Measurements from ENCODE around the gene INPP5A.

INPP5A gene

DNA sequence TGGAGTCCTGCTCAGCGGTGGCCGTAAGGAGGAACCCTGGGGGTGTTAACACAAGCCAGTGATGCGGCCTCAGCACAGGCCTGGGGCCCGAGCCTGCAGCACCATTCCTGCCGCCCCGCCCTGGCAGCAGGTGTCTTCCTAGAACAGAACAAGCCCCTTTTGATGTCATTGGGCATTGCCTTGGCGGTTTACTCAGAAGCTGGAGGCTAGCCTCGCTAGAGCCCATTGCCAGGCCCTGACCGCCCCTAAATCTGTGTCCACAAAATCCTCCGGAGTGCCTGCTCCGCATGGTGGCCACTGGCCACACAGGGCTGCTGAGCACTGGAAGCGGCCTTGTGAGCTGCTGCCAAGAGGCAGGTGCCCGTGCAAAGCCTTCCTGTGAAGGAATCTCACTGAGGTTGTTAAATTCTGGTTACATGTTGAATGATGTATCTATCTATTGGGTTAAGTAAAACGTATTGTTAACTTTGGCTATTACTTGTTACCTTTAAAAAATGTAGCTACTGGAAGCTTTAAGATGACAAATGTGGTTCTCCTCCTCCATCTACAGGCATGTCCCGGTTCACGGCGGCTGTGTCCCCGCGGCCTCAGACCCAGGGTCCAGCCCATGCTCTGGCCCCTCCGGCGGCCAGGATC, 1.2 kb upstream of the INPP5A start:
- no peak for DNase-seq

DNA sequence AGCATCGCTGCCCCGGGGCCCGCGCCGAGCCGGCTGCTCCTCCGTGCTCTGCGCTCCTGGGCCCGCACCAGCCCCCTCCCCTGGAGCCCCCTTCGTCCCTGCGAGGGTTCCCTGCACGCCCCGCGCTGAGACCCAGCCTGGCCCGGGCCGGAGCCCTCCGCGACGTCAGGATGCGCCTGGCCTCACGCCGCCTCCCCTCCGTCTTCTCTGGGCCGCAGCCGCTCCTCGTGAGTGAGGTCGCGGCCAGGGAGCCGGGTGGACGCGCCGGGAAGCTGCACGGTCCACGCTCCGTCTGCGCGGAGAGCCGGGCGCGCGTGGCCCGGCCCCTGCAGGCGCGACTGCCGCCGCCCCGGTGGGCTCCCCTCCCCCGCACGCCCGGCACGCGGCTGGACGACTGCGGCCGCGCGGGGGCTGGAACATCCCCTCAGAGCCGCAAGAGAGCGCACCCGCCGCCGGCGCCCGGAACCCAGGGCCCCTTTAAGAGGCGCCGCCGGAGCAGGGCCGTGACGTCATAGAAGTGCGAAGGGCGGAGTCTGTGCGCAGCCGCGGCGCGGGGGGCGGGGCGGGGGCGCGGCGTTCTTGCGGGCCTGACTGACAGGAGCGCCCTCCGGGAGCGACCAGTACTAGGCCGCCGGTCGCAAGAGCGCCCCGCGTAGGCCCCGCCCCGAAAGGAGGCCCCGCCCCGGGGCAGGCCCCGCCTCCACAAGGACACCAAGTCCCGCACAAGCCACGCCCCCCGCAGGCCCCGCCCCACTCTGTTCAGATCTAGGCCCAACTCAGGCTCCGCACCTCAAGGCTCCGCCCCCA, 507 bp upstream of the INPP5A start:
- DNase-seq, result peak; percentile 98

DNA sequence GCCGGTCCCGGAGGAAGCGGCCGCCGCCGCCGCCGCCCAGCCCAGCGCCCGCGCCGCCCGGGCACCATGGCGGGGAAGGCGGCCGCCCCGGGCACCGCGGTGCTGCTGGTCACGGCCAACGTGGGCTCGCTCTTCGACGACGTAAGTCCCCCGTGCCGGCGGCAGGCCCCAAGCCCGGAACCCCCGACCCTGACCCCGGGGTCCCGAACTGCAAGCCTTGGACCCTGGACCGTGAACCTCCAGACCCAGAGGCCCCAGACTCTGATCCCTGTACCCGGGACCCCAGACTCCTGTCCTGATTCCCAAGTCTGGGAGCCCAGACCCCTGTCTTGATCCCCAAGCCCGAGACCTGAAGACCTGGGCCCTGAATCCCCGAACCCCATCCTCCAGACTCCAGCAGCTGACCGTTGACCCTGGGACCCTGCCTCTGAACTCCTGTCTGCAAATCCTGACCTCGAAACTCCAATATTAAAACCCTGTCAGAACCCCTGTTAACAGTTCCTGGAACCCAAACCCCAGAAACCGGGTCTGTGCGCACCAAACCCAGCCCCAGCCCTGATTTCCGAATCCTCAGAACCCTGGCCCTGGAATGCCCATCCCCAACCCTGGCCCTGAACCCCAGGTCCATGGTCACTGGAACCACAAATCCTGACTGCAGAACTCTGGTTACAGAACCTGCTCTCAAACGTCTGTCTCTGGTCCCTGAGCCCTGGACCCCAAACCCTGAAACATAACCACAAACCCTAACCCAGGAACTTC, 623 bp downstream of the INPP5A start:
- DNase-seq, result no peak

DNA sequence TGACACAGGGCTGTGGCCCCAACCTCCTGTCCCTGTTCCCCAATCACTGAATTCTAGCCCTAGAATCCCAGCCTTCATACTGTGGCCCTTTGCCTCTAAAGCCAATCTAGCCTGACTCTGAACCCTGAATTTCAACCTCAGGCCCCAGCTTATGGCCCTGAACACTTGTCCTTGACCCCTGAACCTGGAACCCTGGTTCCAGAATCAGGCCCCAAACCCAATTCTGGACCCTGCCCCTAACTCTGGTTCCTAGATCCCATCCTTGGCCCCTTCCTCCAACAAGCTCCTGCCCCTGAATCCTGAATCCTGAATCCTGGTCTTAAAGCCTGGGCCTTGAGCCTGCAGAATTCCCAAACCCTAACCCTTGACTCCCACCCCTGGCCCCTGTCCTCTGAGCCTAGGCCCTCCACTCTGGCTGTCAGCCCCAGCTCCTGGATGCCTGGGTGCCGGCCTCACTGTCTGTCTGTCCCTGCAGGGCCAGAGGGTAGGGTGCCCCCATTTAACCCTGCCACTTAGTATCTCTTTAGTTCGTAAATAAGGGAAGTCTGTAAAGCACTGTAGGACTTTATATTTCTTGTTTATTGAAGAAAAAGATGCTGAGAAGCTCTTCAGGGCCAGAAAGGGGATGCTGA, 1.3 kb downstream of the INPP5A start:
- DNase-seq, result no peak

DNA sequence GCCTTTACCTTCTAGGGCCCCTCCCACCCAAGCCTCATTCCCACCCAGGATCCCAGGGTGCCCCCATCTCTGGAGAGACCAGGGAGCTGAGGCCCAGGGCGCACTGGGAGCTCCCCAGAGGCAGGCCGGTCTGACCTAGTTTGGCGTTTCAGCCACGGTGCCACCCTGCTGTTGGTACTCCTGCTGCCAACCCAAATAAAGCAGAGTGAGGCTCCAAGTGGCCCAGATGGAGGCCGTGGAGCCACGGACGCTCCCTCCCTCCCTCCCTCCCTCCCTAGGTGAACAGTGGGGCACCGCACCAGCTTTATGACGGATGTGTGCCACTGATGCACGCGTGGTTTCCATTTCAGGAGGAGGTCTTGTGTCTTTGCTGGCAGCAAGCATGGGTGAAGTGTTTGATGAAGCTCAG, 1.8 kb downstream of the INPP5A start:
- DNase-seq, result no peak

DNA sequence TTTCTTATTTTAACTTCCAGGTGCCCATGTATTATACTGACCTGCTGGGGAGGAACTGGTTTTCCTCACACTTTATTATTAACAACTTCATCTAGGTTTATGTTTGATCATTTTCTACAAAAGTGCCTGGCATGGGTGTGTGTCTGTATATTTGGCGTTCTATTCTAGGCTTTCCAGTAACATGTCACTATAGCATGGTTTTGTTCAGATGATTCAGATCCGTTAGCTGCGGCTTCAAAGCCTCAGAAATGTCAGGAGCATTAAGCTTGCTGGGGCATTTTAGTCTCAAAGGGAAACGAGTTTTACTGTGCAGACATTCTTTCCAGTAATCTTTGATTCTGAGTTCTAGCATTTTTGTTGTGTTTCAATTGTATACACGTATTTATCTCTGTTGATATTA, 2.3 kb downstream of the INPP5A start:
- DNase-seq, result no peak

DNA sequence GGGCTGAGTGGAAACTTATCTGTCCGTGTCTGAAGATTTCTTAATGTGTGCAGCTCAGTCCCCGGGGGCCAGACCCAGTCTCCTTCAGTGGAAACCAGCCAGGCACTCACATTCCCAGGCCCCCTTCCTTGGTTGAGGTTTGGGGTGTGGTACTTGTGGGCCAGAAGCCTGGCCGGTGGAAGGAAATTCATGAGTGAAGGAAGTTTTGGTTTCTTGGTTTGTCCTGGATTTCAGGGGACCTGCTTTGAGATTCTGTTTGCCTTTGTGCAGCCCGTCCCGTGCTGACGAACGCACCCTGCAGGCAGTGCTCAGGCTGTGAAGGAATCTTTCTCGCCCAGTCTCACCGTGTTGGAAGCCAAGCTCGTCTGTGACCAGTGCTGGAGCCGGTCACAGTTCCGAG, 2.9 kb downstream of the INPP5A start:
- no peak for DNase-seq

DNA sequence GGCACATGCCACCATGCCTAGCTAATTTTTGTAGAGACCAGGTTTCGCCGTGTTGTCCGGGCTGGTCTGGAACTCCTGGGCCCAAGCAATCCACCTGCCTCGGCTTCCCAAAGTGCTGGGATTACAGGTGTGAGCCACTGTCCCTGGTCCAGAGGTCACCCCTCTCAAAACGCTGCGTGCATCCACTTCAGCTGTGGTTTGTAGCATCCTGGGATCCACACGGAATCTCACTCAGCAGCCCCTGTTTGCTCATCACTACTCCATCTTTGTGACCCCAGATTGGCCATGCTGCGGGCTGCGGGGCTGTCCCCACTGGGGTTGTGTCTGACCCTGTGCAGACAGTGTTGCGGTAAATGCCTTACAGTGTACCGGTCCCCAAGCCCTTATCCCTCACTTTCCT, 3.5 kb downstream of the INPP5A start:
- no peak for DNase-seq

DNA sequence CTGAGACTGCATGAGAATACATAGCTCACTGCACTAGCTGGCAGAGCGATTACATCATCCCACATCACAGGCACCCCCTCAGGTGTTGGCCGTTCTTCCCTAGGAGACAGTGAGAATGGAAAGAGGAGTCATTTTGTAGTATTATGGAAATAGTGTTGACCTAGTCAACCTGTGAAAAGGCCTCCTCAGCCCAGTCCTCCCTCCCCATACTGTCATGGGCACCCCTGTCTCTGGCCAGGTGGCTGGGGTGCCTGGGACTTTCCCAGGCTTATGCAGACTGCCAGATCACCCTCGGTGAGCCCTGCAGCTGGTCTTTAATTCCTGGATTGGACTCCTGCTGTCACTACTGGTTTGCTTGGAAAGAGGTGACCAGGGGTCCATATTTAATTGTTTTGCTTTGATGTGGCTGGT, 4.0 kb downstream of the INPP5A start:
- no peak for DNase-seq

DNA sequence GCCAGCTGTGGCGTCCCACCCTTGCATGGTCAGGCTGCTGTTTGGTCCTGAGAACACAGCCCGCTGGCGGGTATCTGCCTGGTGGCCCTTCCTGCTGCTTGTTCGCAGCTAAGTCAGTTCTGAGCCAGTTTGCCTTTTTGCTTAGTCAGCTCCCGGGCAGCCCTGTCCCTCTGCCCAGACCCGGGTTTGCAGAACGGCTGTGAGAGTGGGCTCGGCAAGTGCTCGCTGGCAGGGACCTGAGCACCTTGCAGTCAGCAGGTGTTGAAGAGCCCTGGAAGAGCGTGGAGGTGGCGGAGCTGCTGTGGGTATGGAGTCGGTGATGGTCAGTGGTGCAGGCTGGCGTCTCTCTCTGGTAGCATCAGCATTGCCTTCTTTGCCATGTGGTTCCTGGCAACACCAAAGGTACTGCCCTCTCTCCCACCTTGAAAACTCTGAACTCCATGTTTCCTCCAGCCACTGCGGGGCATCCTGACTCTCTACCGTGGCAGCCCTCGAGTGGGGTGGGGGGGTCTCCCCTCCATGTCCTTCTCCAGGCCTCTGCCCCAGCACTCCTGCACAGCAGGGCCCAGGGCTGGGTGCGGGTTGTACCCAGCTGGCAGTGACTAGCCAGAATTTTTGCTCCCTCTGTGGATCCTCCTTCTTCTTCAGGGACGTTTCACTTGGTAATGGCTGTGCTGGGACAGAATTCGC, 4.6 kb downstream of the INPP5A start:
- no peak for DNase-seq

DNA sequence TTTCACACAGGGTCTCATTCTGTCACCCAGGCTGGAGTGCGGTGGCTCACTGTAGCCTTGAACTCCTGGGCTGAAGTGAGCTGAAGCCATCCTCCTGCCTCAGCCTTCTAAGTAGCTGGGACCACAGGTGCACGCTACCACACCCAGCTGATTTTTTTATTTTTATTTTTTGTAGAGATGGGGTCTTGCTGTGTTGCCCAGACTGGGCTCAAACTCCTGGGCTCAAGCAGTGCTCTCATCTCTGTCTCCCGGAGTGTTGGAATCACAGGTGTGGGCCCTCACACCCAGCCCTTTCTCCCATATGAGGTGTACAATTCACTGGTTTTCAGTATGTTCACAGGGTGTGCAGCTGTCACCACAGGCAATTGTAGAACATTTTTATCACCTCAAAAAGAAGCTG, 5.2 kb downstream of the INPP5A start:
- DNase-seq, result no peak

DNA sequence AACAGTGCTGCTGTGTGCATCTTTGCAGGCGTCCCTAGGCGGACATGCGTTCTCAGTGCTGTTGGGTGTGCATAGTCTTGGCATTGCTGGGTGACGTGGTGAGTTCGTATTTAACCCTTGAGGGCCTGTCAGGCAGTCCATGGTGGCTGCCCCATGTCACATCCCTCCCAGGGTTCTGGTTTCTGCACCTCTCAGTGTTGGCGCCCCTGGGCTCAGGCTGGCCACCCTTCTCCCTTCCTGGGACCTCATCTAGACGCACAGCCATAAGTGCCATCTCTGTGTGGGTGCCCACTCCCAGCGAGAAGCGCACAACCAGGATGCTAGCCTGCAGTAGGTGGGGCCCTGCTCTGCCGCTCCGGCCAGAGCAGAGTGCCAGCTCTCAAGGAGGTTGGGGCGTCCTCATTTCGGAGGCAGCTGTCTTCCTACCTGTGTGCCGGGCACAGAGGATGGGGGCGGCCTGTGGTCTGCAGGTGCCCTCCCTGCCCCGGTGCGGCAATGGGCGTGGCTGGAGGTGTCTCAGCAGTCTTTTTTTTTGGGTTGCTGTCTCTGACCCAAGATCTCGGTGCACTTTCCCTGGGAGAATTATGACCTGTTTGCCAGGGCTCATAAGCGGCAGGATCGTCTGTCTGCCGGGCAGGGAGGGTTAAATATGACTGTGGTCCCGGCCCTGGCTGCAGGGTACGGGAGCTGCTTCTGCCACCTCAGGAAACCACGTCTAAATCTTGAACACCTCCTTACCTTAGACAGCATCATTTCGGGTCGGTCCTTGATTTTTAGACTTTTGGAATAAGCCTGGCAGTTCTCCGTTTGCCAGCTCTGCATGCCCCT, 6.5 kb downstream of the INPP5A start:
- no peak for DNase-seq

DNA sequence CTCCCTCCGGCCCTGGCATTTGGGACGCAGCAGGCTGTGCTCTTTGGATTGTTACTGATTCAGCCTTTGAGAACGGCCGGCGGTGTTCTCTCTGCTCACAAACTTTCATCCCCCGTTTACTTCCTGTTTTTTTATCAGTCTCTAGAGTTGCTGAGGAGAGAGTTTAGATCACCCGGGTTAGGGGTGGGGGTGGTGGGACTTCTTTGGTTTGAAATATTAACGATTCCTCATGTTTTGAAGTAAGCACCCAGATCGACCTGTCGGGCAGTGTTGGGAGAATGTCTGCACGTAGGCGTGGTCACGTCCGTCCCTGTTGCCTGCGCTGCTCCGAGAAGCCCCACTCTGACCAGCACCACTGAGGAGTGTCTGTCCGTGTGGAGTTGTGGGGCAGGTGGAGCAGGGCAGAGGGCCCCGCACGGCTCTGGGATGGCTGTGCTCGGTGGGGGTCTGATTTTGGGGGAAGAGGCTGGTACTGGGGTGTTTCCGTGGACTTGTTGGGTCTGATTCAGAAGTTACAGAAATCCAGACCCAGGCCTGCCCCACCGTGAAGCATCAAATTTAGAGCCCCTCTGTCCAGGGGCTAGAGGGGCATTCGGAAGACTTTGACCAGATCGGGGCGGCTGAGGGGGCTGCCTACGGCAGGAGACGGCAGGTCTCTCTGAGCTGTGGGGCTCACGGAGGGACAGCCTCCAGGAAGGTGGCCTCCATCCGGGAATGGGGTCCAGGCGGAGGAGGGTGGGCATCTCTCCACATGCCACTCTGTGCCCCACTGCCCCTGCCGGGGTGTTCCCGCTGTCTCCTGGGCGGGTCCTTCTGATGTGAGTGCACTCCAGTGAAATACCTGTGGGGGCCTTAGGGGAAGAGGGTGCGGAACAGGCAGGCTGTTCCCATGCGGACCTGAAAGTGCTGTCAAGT, 7.4 kb downstream of the INPP5A start:
- no peak for DNase-seq

DNA sequence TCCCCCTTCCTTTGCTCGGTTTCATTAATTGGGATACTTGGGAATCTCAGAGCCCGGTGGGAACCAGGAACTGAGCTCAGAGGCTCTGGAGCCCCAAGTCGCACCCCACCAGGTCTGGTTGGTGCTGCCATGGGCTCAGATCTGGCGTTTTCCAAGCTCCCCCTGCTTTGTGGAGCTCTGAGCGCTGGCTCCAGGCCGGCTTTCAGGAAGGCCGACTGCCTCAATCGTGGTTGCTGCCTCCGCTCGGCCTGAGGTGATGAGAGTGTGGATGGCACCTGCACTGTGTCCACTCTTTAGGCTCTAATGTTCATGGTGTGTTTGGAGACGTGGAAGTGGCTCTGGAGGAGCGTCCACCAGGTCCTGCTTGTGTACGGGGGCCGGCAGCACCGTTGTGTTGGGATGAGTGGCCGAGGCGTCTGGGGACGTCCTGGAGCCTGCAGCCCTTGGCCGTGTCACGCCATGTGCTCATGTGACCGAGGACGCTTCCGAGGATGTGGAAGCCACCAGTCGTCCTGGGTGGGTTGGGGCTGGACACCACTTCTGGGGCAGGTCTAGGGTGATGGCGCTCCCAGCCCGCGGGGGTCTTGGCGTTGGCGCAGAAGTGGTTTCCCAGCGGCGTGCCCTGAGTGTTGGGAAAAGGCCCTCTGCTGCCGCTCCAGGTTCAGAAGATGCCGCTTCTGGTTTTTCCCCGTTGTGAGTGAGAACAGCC, 8.2 kb downstream of the INPP5A start:
- DNase-seq, result no peak

DNA sequence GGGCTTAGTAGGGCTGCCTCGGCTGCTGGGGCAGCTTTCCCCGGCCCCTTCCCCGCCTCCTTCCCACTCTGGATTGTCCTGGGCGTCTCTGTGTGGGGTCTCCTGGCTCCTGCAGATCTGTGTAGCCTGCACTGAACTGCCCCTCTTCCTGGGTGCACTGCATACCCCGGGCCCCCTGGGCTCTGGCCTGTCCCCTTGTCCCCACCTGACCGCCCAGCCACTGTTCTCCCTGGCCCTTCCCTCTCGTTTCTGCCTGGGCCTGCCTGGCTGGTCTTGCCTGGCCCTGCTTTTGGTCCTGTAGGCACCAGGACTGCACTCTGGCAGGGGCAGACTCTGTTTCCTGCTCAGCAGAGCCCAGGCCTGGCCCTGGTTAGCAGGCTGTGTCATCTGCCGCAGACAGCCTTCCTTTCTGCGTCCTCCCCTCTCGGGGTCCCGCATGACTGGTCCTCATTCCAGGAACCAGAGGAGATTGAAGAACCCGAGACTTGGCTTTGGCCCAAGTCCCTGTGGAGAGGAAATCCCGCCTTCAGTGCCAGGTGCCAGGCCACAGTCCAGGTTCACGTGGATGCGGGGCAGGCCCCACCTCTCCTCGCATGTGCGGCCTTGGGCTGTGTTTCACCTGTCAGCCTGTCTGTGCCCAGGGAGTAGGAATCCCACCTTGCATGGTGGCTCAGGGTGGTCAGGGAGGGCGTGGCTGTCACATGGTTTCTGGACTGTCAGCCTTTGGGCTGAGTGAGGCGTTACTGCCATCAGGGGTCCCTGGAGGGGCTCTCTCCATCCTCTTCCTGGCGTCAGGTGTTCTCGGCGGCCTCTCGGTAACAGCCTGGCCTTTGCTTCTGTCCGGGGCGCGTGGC, 9.2 kb downstream of the INPP5A start:
- DNase-seq, result peak; percentile 29

DNA sequence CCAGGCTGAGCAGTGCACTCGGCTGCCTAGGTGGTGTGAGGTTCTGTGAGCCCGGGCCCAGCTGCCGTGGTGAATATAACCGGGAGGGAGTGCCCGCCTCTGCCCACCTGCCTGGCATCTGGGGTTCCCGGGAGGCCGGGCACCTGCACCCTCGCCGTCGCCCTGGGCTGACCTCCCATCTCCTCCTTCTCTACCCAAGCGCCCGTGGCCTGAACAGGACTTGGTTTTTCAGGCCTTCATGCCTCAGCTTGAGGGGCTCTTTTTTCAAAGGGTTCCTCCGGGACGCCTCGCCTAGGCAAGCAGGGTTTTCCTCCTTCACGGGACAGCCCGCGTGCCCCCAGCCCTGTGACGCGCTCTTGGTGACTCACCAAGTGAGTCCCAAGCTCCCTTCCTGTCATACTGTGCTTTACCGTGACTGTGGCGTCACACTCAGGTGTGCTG, 9.9 kb downstream of the INPP5A start:
- DNase-seq, result no peak

DNA sequence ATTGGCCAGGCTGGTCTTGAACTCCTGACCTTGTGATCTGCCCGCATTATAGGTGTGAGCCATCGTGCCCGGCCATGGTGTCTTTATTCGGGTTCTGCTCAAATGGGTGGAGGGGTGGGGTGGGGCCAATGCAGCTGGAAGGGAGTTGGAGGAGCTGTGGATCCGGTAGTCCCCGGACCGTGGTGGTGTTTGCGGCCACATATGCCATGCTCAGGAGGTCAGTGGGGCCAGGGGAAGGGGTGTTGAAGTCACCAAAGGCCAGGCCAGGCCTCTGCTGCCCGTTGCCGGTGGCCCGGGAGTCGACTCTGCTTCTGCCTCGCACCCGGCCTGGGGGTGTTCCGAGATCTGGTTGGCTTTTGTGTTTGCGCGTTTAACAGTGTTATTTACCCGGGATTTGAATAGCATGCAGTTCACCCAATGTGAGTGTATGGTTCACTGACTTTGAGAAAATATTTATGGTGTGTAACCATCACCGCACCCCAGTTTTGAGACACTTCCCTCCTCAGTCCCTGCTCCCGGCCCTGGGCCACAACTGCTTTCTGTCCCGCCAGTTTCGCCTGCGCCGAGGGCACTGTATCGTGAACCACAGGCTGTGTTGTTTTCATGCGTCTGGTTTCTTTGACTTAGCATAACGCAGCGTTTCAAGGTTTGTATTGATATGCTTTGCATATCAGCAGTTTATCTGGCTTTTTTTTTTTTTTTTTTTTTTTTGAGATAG, 10.7 kb downstream of the INPP5A start:
- DNase-seq, result peak; percentile 53

DNA sequence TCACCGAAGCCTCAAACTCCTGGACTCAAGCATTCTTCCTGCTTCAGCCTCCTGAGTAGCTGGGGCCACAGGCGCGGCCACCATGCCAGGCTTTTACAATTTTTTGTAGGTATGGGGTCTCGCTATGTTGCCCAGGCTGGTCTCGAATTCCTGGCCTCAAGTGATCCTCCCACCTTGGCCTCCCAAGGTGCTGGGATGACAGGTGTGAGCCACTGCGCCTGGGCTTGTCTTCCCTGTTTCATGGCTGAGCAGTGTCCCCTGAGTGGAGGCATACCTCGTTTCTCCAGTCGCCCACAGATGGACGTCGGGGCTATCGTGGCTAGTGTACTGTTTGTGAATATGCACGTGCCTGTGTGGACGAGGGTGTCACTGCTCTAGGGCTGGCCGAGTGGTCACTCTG, 11.3 kb downstream of the INPP5A start:
- no peak for DNase-seq

Data from NCI-H526 treated with DMSO at 0.1 percent for 48 hours (cell line).